HEK293 (cell line): ENCODE data around the gene C18orf32.

ENCODE experiments used
- CTCF ChIA-PET: fragments of 350-600 bp; formaldehyde crosslinking; extraction: SDS; loops from one replicate; lab custom pipeline; 2021; ENCODE audit warnings: antibody characterized with exemption; lab: Yijun Ruan, JAX
- POLR2A ChIA-PET: fragments of 300-600 bp; formaldehyde crosslinking; extraction: SDS; loops from one replicate; lab custom pipeline; 2020; ENCODE audit warnings: antibody characterized with exemption, inconsistent platforms; lab: Yijun Ruan, JAX
- H3K27ac ChIP-seq: fragments of 200-500 bp; sonication (Bioruptor generic); 2 replicates; pipeline ENCODE4 v1.5.1; 2014; ENCODE audit warnings: low read depth, low read length, control low read depth, inconsistent platforms; ENCODE audit errors: extremely low read depth
- H3K36me3 ChIP-seq, 2 experiments: fragments of 200-500 bp in 1 of 2; sonication (Bioruptor generic) in 1 of 2; 1 replicate in 1 of 2; 2 replicates in 1 of 2; pipeline ENCODE4 v1.5.1; 2014 to 2017; ENCODE audit warnings: inconsistent platforms in 2 of 2, low read length in 2 of 2; ENCODE audit not compliant: control insufficient read depth in 2 of 2, insufficient read depth in 1 of 2
- H3K4me1 ChIP-seq: fragments of 200-500 bp; sonication (Bioruptor generic); 2 replicates; pipeline ENCODE4 v1.5.1; 2014; ENCODE audit warnings: mild to moderate bottlenecking, low read length, inconsistent platforms; ENCODE audit not compliant: control insufficient read depth, insufficient read depth
- H3K4me3 ChIP-seq: 2 replicates; pipeline ENCODE4 v1.5.1; 2011; ENCODE audit warnings: low read depth, mild to moderate bottlenecking, control low read depth, low read length, moderate library complexity
- H3K9me3 ChIP-seq: fragments of 200-500 bp; sonication (Bioruptor generic); 2 replicates; pipeline ENCODE4 v1.5.1; 2014; ENCODE audit warnings: low read depth, low read length, inconsistent platforms; ENCODE audit not compliant: control insufficient read depth, insufficient read depth
- GLI2 ChIP-seq: fragments of 450-650 bp; formaldehyde crosslinking; IDR thresholded peaks from 2 replicates; pipeline ENCODE4; 2017; ENCODE audit warnings: missing biosample characterization, missing genetic modification characterization, low read depth, borderline replicate concordance
- GLI4 ChIP-seq: fragments of 450-650 bp; formaldehyde crosslinking; IDR thresholded peaks from 2 replicates; pipeline ENCODE4 v1.5.1; 2016; ENCODE audit warnings: missing biosample characterization, missing genetic modification characterization
- KLF16 ChIP-seq: fragments of 450-650 bp; formaldehyde crosslinking; IDR thresholded peaks from 2 replicates; pipeline ENCODE4 v1.5.1; 2017; ENCODE audit warnings: missing biosample characterization, missing genetic modification characterization
- MEIS1 ChIP-seq: sonication (generic); formaldehyde crosslinking; IDR thresholded peaks from 2 replicates; pipeline ENCODE4 v1.8.1; 2022; ENCODE audit warnings: missing genetic modification reagents, mild to moderate bottlenecking, borderline replicate concordance
- SP2 ChIP-seq: fragments of 450-650 bp; formaldehyde crosslinking; IDR thresholded peaks from 2 replicates; pipeline ENCODE4 v1.5.1; 2016; ENCODE audit warnings: missing biosample characterization, missing genetic modification characterization
- TRIM28 ChIP-seq: IDR thresholded peaks from 2 replicates; pipeline ENCODE4 v1.6.1; 2011; ENCODE audit warnings: low read length, control low read depth, borderline replicate concordance
- ZBTB17 ChIP-seq: fragments of 450-650 bp; formaldehyde crosslinking; IDR thresholded peaks from 2 replicates; pipeline ENCODE4 v1.5.1; 2016; ENCODE audit warnings: missing biosample characterization, missing genetic modification characterization
- ZBTB7A ChIP-seq: fragments of 450-650 bp; formaldehyde crosslinking; IDR thresholded peaks from 2 replicates; pipeline ENCODE4 v1.5.1; 2016; ENCODE audit warnings: low read depth, missing biosample characterization, missing genetic modification characterization
- ZNF114 ChIP-seq: fragments of 450-650 bp; formaldehyde crosslinking; IDR thresholded peaks from 2 replicates; pipeline ENCODE4 v1.5.0; 2017; ENCODE audit warnings: missing biosample characterization, missing genetic modification characterization
- ZNF146 ChIP-seq: fragments of 450-650 bp; formaldehyde crosslinking; IDR thresholded peaks from 2 replicates; pipeline ENCODE4 v1.5.1; 2016; ENCODE audit warnings: missing biosample characterization, missing genetic modification characterization
- ZNF16 ChIP-seq: fragments of 450-650 bp; formaldehyde crosslinking; IDR thresholded peaks from 2 replicates; pipeline ENCODE4 v1.5.1; 2016; ENCODE audit warnings: low read depth, missing biosample characterization, missing genetic modification characterization
- ZNF169 ChIP-seq: fragments of 450-650 bp; formaldehyde crosslinking; IDR thresholded peaks from 2 replicates; pipeline ENCODE4 v1.5.1; 2016; ENCODE audit warnings: missing biosample characterization, missing genetic modification characterization
- ZNF174 ChIP-seq: fragments of 450-650 bp; formaldehyde crosslinking; IDR thresholded peaks from 2 replicates; pipeline ENCODE4 v1.5.0; 2017; ENCODE audit warnings: missing biosample characterization, mild to moderate bottlenecking, missing genetic modification characterization
- ZNF23 ChIP-seq: fragments of 450-650 bp; formaldehyde crosslinking; IDR thresholded peaks from 2 replicates; pipeline ENCODE4 v1.5.1; 2016; ENCODE audit warnings: missing biosample characterization, missing genetic modification characterization, borderline replicate concordance
- ZNF292 ChIP-seq: fragments of 450-650 bp; formaldehyde crosslinking; IDR thresholded peaks from 2 replicates; pipeline ENCODE4 v1.5.1; 2016; ENCODE audit warnings: low read depth, missing biosample characterization, missing genetic modification characterization, borderline replicate concordance
- ZNF391 ChIP-seq: fragments of 450-650 bp; formaldehyde crosslinking; IDR thresholded peaks from 2 replicates; pipeline ENCODE4 v1.5.1; 2016; ENCODE audit warnings: low read depth, missing biosample characterization, missing genetic modification characterization, borderline replicate concordance
- ZNF394 ChIP-seq: fragments of 450-650 bp; formaldehyde crosslinking; IDR thresholded peaks from 2 replicates; pipeline ENCODE4 v1.5.1; 2016; ENCODE audit warnings: missing biosample characterization, missing genetic modification characterization, mild to moderate bottlenecking, moderate library complexity, borderline replicate concordance
- ZNF423 ChIP-seq: fragments of 450-650 bp; formaldehyde crosslinking; IDR thresholded peaks from 2 replicates; pipeline ENCODE4 v1.5.1; 2016; ENCODE audit warnings: missing biosample characterization, missing genetic modification characterization
- ZNF530 ChIP-seq: fragments of 450-650 bp; formaldehyde crosslinking; IDR thresholded peaks from 2 replicates; pipeline ENCODE4 v1.5.1; 2016; ENCODE audit warnings: low read depth, missing biosample characterization, missing genetic modification characterization
- ZNF555 ChIP-seq: fragments of 450-650 bp; formaldehyde crosslinking; conservative IDR thresholded peaks from 2 replicates; pipeline ENCODE4 v1.5.1; 2017; ENCODE audit warnings: missing biosample characterization, mild to moderate bottlenecking, missing genetic modification characterization, inconsistent platforms
- ZNF629 ChIP-seq: fragments of 450-650 bp; formaldehyde crosslinking; IDR thresholded peaks from 2 replicates; pipeline ENCODE4 v1.5.1; 2017; ENCODE audit warnings: missing biosample characterization, missing genetic modification characterization
- ZNF843 ChIP-seq: fragments of 450-650 bp; formaldehyde crosslinking; IDR thresholded peaks from 2 replicates; pipeline ENCODE4 v1.5.1; 2016; ENCODE audit warnings: missing biosample characterization, missing genetic modification characterization
- ZSCAN16 ChIP-seq: fragments of 450-650 bp; formaldehyde crosslinking; IDR thresholded peaks from 2 replicates; pipeline ENCODE4 v1.5.1; 2016; ENCODE audit warnings: missing biosample characterization, missing genetic modification characterization
- ZSCAN23 ChIP-seq: fragments of 450-650 bp; formaldehyde crosslinking; IDR thresholded peaks from 2 replicates; pipeline ENCODE4 v1.5.1; 2016; ENCODE audit warnings: missing biosample characterization, missing genetic modification characterization
- TF ChIP-seq, protein P1 (sequence below): sonication (generic); formaldehyde crosslinking; IDR thresholded peaks from 2 replicates; pipeline ENCODE4 v1.8.1; 2022; ENCODE audit warnings: mild to moderate bottlenecking, moderate library complexity, missing genetic modification reagents
- TF ChIP-seq, protein P2 (sequence below): fragments of 450-650 bp; formaldehyde crosslinking; IDR thresholded peaks from 2 replicates; pipeline ENCODE4 v1.5.1; 2016; ENCODE audit warnings: missing biosample characterization, missing genetic modification characterization

The C18orf32 gene

DNA sequence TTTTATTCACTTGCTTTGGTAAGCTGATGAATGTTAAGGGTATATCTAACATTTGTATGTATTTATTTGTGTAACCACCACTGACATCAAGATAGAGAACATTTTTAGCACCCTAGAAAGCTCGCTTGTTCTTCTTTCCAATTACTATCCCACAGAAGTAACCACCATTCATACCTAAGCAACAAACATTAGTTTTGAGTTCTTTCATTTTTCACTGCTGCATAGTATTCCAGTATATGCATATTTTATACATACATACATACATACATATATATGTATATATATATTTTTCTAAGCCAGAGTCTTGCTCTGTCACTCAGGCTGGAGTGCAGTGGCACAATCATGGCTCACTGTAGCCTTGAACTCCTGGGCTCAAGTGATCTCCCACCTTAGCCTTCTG, 15.5 kb downstream of the C18orf32 start:
- CTCF ChIA-PET: no interaction called here
- no peak overlapping the region for H3K27ac ChIP-seq
- POLR2A ChIA-PET: interaction anchor here (0.6 kb wide), 1 partner anchor 15 kb away, joined by 3 read pairs; no protein-coding TSS in a partner anchor

DNA sequence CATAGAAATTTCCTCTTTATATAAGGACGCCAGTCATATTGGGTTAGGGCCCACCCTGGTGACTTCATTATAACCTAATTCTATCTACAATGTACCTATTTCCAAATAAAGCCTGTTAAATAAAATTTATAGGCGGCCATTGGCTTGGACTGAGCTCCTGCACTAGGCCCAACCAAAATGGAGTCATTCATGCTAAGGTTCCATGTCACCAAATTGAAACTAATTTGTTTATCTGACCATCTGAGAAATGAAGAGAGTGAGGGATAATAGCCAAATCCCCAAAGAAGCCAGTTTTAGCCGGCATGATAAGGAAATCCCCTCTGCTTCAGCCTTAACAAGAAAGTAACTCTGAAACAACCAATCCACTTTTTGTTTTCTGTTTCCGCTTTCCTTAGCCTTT, 19.4 kb downstream of the C18orf32 start:
- POLR2A ChIA-PET: interaction anchor here (0.7 kb wide), 1 partner anchor 21 kb away, joined by 3 read pairs; no protein-coding TSS in a partner anchor
- Histone ChIP-seq H3K27ac (no peak overlapping the region), H3K4me3 (no peak overlapping the region), H3K4me1 (peaks cover 4% of the 10 kb centered on the region; the same call in 1 of the 2 replicates), H3K36me3 (no peaks in the 10 kb centered on the region), H3K9me3 (no peaks in the 10 kb centered on the region)
- TF ChIP-seq TRIM28 (no peak), ZNF174 (tag by site-specific recombination) (no peak), ZSCAN16 (tag by site-specific recombination) (no peak), ZBTB7A (tag by site-specific recombination) (no peak), MEIS1 (no peak), GLI4 (tag by site-specific recombination) (no peak), KLF16 (tag by site-specific recombination) (no peak), ZSCAN23 (tag by site-specific recombination) (no peak), ZNF23 (tag by site-specific recombination) (no peak), ZNF423 (tag by site-specific recombination) (no peak), ZNF16 (tag by site-specific recombination) (no peak), ZNF555 (tag by site-specific recombination) (no peak)
- CTCF ChIA-PET: interaction anchor here (0.5 kb wide), 1 partner anchor 512 kb away, joined by 5 read pairs; no protein-coding TSS in a partner anchor

More for the DNA sequence above, 15.5 kb downstream of the C18orf32 start:
- Histone ChIP-seq H3K36me3 (no peaks in the 10 kb centered on the region), H3K4me1 (no peaks in the 10 kb centered on the region), H3K4me3 (no peak overlapping the region), H3K9me3 (no peaks in the 10 kb centered on the region)
- TF ChIP-seq ZBTB17 (tag by site-specific recombination) (no peak), ZNF169 (no peak), ZNF391 (tag by site-specific recombination) (no peak), ZNF394 (tag by site-specific recombination) (no peak), ZNF629 (no peak), GLI2 (tag by site-specific recombination) (no peak), ZNF114 (no peak), ZNF530 (tag by site-specific recombination) (no peak), ZNF843 (tag by site-specific recombination) (no peak), ZNF146 (peak; percentile 93), SP2 (tag by site-specific recombination) (no peak), ZNF292 (tag by site-specific recombination) (no peak)
- TF ChIP-seq, protein P1, sequence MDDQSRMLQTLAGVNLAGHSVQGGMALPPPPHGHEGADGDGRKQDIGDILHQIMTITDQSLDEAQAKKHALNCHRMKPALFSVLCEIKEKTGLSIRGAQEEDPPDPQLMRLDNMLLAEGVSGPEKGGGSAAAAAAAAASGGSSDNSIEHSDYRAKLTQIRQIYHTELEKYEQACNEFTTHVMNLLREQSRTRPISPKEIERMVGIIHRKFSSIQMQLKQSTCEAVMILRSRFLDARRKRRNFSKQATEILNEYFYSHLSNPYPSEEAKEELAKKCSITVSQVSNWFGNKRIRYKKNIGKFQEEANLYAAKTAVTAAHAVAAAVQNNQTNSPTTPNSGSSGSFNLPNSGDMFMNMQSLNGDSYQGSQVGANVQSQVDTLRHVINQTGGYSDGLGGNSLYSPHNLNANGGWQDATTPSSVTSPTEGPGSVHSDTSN: no peak
- TF ChIP-seq, protein P2, sequence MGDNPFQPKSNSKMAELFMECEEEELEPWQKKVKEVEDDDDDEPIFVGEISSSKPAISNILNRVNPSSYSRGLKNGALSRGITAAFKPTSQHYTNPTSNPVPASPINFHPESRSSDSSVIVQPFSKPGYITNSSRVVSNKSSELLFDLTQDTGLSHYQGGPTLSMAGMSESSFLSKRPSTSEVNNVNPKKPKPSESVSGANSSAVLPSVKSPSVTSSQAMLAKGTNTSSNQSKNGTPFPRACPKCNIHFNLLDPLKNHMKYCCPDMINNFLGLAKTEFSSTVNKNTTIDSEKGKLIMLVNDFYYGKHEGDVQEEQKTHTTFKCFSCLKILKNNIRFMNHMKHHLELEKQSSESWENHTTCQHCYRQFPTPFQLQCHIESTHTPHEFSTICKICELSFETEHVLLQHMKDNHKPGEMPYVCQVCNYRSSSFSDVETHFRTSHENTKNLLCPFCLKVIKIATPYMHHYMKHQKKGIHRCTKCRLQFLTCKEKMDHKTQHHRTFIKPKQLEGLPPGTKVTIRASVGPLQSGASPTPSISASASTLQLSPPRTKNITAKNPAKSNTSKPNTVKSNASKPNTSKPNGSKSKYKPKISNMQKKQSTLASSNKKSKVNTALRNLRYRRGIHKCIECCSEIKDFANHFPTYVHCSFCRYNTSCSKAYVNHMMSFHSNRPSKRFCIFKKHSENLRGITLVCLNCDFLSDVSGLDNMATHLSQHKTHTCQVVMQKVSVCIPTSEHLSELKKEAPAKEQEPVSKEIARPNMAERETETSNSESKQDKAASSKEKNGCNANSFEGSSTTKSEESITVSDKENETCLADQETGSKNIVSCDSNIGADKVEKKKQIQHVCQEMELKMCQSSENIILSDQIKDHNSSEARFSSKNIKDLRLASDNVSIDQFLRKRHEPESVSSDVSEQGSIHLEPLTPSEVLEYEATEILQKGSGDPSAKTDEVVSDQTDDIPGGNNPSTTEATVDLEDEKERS (tag by site-specific recombination): 0 out of 2 replicates have a peak, but pooled peaks have one; percentile 75
